A549 (cell line): ENCODE results near the gene IGSF23.

Source experiments
- CHD4 ChIP-seq: fragments of 200-600 bp; sonication (generic); IDR thresholded peaks from 2 replicates; pipeline ENCODE4 v1.6.1; 2016; ENCODE audit warnings: antibody characterized with exemption, mild to moderate bottlenecking, borderline replicate concordance
- FOSL2 ChIP-seq, 2 experiments: fragments of 450-650 bp in 1 of 2; fragments of >200 bp in 1 of 2; sonication (Bioruptor Twin) in 1 of 2; formaldehyde crosslinking; IDR thresholded peaks; 2 replicates each; pipeline versions ENCODE4 v1.5.0 to v1.6.1; 2016 to 2020; ENCODE audit warnings: mild to moderate bottlenecking in 1 of 2, moderate library complexity in 1 of 2
- HOXA7 ChIP-seq: fragments of 250-450 bp; sonication (Bioruptor Pico); IDR thresholded peaks from 2 replicates; pipeline ENCODE4 v1.5.0; 2020; ENCODE audit warnings: mild to moderate bottlenecking, moderate library complexity
- JUN ChIP-seq, 2 experiments: fragments of >200 bp; sonication (Bioruptor Twin); formaldehyde crosslinking; IDR thresholded peaks; 2 replicates in 1 of 2; 3 replicates in 1 of 2; pipeline ENCODE4 v1.6.1; 2016 to 2017
- NFE2L2 ChIP-seq: fragments of 150-350 bp; conservative IDR thresholded peaks from 2 replicates; pipeline ENCODE4 v1.6.1; 2014; ENCODE audit warnings: low read length
- POLR2A ChIP-seq: IDR thresholded peaks from 2 replicates; pipeline ENCODE4 v1.6.1; 2012; ENCODE audit warnings: mild to moderate bottlenecking, low read length
- POLR2AphosphoS2 ChIP-seq: conservative IDR thresholded peaks from 2 replicates; pipeline ENCODE4 v1.6.1; 2012; ENCODE audit warnings: low read length, improper control_type of control experiment, inconsistent platforms
- RFX5 ChIP-seq: fragments of 450-650 bp; IDR thresholded peaks from 2 replicates; pipeline ENCODE4 v1.7.1; 2014; ENCODE audit warnings: antibody characterized with exemption, mild to moderate bottlenecking, moderate library complexity
- ZC3H11A ChIP-seq: fragments of 450-650 bp; IDR thresholded peaks from 2 replicates; pipeline ENCODE4 v1.6.1; 2014; ENCODE audit warnings: antibody characterized with exemption, mild to moderate bottlenecking
- ZFP36 ChIP-seq: fragments of 450-650 bp; IDR thresholded peaks from 2 replicates; pipeline ENCODE4 v1.6.1; 2014; ENCODE audit warnings: borderline replicate concordance; ENCODE audit not compliant: partially characterized antibody
- TF ChIP-seq, protein P1 (sequence below): fragments of 450-650 bp; IDR thresholded peaks from 2 replicates; pipeline ENCODE4 v1.6.1; 2014; ENCODE audit warnings: antibody characterized with exemption
- TF ChIP-seq, protein P2 (sequence below): fragments of >200 bp; sonication (Bioruptor Twin); formaldehyde crosslinking; IDR thresholded peaks from 3 replicates; pipeline ENCODE4 v1.5.1; 2016
- TF ChIP-seq, protein P3 (sequence below): fragments of 200-600 bp; sonication (generic); IDR thresholded peaks from 2 replicates; pipeline ENCODE4 v1.6.1; 2016; ENCODE audit warnings: antibody characterized with exemption, mild to moderate bottlenecking, moderate library complexity
- TF ChIP-seq, protein P4 (sequence below): IDR thresholded peaks from 2 replicates; pipeline ENCODE4 v1.6.1; 2012; ENCODE audit warnings: low read depth, borderline replicate concordance

DNA sequence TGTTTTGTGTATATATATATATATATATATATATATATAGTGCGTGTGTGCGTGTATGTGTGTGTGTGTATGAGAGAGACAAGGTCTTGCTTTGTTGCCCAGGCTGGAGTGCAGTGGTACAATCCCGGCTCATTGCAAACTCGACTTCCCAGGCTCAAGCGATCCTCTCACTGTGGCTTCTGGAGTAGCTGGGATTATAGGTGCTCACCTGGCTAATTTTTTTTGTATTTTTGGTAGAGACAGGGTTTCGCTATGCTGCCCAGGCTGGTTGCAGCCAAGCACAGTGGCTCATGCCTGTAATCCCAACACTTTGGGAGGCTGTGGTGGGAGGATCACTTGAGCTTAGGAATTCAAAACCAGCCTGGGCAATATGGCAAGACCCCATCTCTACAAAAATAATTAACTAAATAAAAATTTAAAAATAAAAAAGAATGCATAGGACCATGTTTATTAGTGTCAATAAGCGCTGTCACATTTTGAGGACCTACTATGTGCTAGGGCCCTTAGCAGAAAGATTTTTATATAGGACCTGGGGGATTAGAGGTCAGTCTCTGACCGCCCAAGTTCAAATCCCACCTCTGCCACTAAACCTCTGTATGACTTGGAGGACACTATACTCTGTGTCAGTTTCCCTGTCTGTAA is 32.2 kb downstream of the IGSF23 start:
- TF ChIP-seq, protein P1, sequence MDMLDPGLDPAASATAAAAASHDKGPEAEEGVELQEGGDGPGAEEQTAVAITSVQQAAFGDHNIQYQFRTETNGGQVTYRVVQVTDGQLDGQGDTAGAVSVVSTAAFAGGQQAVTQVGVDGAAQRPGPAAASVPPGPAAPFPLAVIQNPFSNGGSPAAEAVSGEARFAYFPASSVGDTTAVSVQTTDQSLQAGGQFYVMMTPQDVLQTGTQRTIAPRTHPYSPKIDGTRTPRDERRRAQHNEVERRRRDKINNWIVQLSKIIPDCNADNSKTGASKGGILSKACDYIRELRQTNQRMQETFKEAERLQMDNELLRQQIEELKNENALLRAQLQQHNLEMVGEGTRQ, result no peak
- TF ChIP-seq, protein P2, sequence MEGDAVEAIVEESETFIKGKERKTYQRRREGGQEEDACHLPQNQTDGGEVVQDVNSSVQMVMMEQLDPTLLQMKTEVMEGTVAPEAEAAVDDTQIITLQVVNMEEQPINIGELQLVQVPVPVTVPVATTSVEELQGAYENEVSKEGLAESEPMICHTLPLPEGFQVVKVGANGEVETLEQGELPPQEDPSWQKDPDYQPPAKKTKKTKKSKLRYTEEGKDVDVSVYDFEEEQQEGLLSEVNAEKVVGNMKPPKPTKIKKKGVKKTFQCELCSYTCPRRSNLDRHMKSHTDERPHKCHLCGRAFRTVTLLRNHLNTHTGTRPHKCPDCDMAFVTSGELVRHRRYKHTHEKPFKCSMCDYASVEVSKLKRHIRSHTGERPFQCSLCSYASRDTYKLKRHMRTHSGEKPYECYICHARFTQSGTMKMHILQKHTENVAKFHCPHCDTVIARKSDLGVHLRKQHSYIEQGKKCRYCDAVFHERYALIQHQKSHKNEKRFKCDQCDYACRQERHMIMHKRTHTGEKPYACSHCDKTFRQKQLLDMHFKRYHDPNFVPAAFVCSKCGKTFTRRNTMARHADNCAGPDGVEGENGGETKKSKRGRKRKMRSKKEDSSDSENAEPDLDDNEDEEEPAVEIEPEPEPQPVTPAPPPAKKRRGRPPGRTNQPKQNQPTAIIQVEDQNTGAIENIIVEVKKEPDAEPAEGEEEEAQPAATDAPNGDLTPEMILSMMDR, result no peak
- TF ChIP-seq POLR2A, result no peak
- no peak for TF ChIP-seq RFX5
- TF ChIP-seq, protein P3, sequence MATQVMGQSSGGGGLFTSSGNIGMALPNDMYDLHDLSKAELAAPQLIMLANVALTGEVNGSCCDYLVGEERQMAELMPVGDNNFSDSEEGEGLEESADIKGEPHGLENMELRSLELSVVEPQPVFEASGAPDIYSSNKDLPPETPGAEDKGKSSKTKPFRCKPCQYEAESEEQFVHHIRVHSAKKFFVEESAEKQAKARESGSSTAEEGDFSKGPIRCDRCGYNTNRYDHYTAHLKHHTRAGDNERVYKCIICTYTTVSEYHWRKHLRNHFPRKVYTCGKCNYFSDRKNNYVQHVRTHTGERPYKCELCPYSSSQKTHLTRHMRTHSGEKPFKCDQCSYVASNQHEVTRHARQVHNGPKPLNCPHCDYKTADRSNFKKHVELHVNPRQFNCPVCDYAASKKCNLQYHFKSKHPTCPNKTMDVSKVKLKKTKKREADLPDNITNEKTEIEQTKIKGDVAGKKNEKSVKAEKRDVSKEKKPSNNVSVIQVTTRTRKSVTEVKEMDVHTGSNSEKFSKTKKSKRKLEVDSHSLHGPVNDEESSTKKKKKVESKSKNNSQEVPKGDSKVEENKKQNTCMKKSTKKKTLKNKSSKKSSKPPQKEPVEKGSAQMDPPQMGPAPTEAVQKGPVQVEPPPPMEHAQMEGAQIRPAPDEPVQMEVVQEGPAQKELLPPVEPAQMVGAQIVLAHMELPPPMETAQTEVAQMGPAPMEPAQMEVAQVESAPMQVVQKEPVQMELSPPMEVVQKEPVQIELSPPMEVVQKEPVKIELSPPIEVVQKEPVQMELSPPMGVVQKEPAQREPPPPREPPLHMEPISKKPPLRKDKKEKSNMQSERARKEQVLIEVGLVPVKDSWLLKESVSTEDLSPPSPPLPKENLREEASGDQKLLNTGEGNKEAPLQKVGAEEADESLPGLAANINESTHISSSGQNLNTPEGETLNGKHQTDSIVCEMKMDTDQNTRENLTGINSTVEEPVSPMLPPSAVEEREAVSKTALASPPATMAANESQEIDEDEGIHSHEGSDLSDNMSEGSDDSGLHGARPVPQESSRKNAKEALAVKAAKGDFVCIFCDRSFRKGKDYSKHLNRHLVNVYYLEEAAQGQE, result no peak
- TF ChIP-seq ZC3H11A, result no peak
- TF ChIP-seq ZFP36, result no peak
- no peak for TF ChIP-seq NFE2L2
- no peak for TF ChIP-seq FOSL2 (IDR thresholded peaks at IDR 0.05)
- TF ChIP-seq FOSL2 (CRISPR knock-in tag; IDR thresholded peaks at IDR 0.05), result no peak
- TF ChIP-seq POLR2AphosphoS2, result no peak
- TF ChIP-seq CHD4, result no peak
- TF ChIP-seq, protein P4, sequence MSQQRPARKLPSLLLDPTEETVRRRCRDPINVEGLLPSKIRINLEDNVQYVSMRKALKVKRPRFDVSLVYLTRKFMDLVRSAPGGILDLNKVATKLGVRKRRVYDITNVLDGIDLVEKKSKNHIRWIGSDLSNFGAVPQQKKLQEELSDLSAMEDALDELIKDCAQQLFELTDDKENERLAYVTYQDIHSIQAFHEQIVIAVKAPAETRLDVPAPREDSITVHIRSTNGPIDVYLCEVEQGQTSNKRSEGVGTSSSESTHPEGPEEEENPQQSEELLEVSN, result no peak
- TF ChIP-seq HOXA7, result no peak
- no peak for TF ChIP-seq JUN (IDR thresholded peaks at IDR 0.05)
